Muscle layer of colon (tissue), 2 donors: ENCODE measurements around the gene ESRP2.

Experiments
- H3K27ac ChIP-seq: one replicate; pipeline ENCODE4 v1.7.0; 2013; ENCODE audit warnings: low read depth, mild to moderate bottlenecking, low read length, moderate library complexity
- H3K27me3 ChIP-seq, 2 donors: one replicate each; pipeline ENCODE4 v1.7.0; 2013; ENCODE audit warnings: low read length in 2 of 2, mild to moderate bottlenecking in 2 of 2; ENCODE audit not compliant: insufficient read depth in 2 of 2, control insufficient read depth in 1 of 2
- H3K36me3 ChIP-seq: one replicate; pipeline ENCODE4 v1.7.0; 2013; ENCODE audit warnings: mild to moderate bottlenecking, low read length; ENCODE audit not compliant: insufficient read depth
- H3K4me1 ChIP-seq: one replicate; pipeline ENCODE4 v1.7.0; 2013; ENCODE audit warnings: mild to moderate bottlenecking, low read length; ENCODE audit not compliant: insufficient read depth
- H3K4me3 ChIP-seq, 2 donors: one replicate each; pipeline ENCODE4 v1.7.0; 2013; ENCODE audit warnings: low read length in 2 of 2, low read depth in 1 of 2, mild to moderate bottlenecking in 1 of 2, moderate library complexity in 1 of 2
- H3K9ac ChIP-seq: one replicate; pipeline ENCODE4 v1.7.0; 2013; ENCODE audit warnings: low read length
- H3K9me3 ChIP-seq: one replicate; pipeline ENCODE4 v1.7.0; 2013; ENCODE audit warnings: mild to moderate bottlenecking, low read length
- donor health status: abdominal sarcoma.
- donor health status: Adenocarcinoma of cecum.

The ESRP2 gene

DNA sequence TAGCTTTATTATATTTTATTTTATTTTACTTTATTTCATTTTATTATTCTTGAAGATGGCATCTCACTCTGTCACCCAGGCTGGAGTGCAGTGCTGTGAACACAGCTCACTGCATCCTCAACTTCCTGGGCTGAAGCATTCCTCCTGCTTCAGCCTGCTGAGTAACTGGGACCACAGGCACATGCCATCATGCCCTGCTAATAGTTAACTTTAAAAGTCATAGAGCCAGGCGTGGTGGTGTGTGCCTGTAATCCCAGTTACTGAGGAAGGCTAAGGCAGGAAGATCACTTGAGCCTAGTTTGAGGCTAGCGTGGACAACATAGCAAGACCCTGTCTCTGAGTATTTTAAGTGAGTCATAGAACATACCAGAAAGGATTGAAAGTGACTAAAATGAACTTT lies 38.7 kb downstream of the ESRP2 start:
- no peak overlapping the region for H3K9ac ChIP-seq
- H3K27me3 ChIP-seq: no peaks in the 10 kb centered on the region
- H3K4me3 ChIP-seq: no peak overlapping the region
- no peak overlapping the region for H3K27ac ChIP-seq
- H3K9me3 ChIP-seq: no peaks in the 10 kb centered on the region
- H3K4me1 ChIP-seq: no peaks in the 10 kb centered on the region
- peaks cover 5% of the 10 kb centered on the region for H3K36me3 ChIP-seq

DNA sequence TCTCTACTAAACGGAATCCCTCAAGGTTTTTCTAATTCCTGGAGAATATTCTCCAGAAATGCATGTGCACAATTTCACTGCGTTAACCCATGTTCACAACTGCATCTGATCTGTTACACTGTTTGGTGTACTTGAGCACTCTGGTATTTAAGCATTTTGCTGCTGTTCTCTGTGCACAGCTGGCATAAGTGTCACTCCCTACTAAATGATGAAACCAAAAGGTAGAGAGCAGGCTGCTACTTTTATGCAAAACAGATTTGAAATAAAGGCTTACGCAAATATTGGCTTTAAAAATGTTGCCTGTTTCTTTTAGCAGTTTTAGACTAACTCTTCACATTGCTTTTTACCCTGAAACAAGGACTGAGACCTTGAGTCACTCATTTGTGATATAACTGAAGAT lies 41.7 kb downstream of the ESRP2 start:
- peaks cover 19% of the 10 kb centered on the region for H3K36me3 ChIP-seq
- no peak overlapping the region for H3K9ac ChIP-seq
- no peak overlapping the region for H3K4me3 ChIP-seq
- no peaks in the 10 kb centered on the region for H3K27me3 ChIP-seq
- no peaks in the 10 kb centered on the region for H3K4me1 ChIP-seq
- H3K27ac ChIP-seq: no peak overlapping the region
- no peaks in the 10 kb centered on the region for H3K9me3 ChIP-seq

DNA sequence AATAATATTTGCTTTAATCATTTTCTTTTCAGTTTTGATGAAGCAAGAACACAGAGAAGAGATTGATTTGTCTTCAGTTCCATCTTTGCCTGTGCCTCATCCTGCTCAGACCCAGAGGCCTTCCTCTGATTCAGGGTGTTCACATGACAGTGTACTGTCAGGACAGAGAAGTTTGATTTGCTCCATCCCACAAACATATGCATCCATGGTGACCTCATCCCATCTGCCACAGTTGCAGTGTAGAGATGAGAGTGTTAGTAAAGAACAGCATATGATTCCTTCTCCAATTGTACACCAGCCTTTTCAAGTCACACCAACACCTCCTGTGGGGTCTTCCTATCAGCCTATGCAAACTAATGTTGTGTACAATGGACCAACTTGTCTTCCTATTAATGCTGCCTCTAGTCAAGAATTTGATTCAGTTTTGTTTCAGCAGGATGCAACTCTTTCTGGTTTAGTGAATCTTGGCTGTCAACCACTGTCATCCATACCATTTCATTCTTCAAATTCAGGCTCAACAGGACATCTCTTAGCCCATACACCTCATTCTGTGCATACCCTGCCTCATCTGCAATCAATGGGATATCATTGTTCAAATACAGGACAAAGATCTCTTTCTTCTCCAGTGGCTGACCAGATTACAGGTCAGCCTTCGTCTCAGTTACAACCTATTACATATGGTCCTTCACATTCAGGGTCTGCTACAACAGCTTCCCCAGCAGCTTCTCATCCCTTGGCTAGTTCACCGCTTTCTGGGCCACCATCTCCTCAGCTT lies 45.0 kb downstream of the ESRP2 start:
- Histone ChIP-seq H3K36me3 (peaks cover 19% of the 10 kb centered on the region), H3K4me1 (no peaks in the 10 kb centered on the region), H3K27ac (no peak overlapping the region), H3K4me3 (no peak overlapping the region), H3K9ac (no peak overlapping the region), H3K27me3 (no peaks in the 10 kb centered on the region), H3K9me3 (no peaks in the 10 kb centered on the region)

DNA sequence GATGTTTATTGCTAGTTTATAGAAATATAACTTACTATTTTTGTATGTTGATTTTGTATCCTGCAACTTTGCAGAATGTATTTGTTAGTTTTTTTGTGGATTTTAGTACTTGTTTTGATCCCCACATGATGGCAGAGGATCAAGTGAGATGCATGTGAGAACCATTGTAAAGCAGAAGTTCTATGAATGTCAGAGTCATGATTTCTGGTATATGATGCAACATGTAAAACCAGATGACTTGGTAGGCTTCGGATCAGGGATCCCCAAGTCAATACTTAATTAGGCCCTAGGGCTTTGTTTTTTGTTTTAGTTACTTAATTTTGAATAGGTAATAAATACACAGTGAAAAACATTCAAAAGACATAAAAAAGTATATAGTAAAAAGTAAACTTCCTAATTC lies 45.8 kb downstream of the ESRP2 start:
- Histone ChIP-seq H3K27ac (no peak overlapping the region), H3K9ac (no peak overlapping the region), H3K36me3 (peaks cover 19% of the 10 kb centered on the region), H3K9me3 (no peaks in the 10 kb centered on the region), H3K4me3 (no peak overlapping the region), H3K27me3 (no peaks in the 10 kb centered on the region), H3K4me1 (no peaks in the 10 kb centered on the region)

DNA sequence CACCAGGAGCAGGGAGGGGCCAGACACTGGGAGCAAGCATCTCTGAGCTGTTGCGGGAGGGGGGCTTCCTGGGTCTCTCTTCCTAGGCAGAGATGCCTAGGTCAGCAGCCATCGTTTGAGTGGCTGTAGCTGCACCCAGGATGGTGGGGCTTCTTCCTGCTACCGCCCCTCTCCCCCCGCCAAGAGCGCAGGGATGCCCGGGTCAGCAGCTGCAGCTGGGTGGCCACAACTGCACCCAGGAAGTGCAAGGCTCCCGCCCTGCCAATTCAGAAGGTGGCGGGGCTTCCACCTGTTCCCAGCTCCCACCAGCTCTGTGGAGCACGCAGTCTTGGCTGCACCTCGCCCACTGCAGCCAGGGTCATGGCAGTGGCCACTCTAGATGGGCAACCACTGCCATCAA lies 47.8 kb downstream of the ESRP2 start:
- no peak overlapping the region for H3K9ac ChIP-seq
- peaks cover 30% of the 10 kb centered on the region for H3K36me3 ChIP-seq
- no peaks in the 10 kb centered on the region for H3K4me1 ChIP-seq
- no peak overlapping the region for H3K27ac ChIP-seq
- no peaks in the 10 kb centered on the region for H3K9me3 ChIP-seq
- no peaks in the 10 kb centered on the region for H3K27me3 ChIP-seq
- no peak overlapping the region for H3K4me3 ChIP-seq

DNA sequence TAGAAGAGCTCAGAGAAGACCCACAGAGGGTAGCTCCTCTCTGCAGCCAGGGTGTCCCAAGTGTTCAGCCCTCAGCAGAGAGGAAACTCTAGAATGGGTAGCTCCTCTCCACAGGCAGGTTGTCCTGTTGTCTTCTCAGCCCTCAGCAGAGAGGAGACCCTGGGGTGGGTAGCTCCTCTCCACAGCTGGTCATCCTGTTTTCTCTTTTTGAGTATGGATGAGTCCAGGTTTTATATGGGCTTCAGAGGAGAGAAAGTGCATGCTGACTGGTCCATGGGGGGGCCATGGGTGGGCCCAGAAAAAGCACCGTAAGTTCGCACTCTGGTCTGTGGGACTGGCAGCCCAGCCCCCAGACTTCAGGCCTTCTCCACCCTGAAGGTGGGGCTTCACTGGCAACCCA lies 48.4 kb downstream of the ESRP2 start:
- H3K9me3 ChIP-seq: no peaks in the 10 kb centered on the region
- H3K4me3 ChIP-seq: no peak overlapping the region
- no peak overlapping the region for H3K27ac ChIP-seq
- H3K27me3 ChIP-seq: no peaks in the 10 kb centered on the region
- H3K9ac ChIP-seq: no peak overlapping the region
- H3K36me3 ChIP-seq: peaks cover 29% of the 10 kb centered on the region
- no peaks in the 10 kb centered on the region for H3K4me1 ChIP-seq

DNA sequence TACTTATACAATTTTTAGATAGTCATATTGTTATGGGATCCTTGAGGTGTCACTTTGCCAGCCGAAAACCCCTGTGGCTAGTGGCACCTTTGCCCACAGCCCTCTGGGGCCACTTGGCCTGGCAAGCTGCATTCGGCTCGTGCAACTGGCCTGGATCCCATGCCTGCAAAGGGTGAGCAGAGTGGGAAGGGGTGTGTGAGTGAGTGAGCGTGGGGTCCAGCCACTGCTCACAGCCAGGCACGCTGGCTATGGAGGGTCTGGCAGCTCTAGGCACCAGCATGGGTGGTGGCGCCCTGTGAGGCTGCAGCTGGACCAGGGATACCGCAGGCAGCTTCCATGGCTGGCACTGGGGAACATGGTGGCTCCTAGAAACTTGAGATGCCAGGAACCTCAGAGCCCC lies 49.0 kb downstream of the ESRP2 start:
- Histone ChIP-seq H3K9me3 (no peaks in the 10 kb centered on the region), H3K4me1 (no peaks in the 10 kb centered on the region)

DNA sequence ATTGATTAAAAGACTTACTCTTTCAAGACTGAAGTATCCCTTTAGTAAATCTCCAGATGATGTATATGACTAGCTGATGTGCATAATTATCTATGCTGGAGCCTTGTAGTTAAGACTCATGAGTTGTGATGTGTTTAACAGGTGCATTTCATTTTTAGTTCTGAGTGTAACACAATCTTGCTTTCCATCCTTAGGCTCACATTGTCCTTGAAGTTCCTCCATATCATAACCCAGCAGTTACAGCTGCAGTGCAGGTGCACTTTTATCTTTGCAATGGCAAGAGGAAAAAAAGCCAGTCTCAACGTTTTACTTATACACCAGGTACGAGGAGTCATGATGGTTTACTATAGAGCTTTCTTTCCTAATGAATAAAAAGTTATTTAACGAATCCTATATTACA lies 52.9 kb downstream of the ESRP2 start:
- Histone ChIP-seq H3K9ac (no peak overlapping the region), H3K27me3 (no peaks in the 10 kb centered on the region), H3K4me3 (no peak overlapping the region), H3K27ac (no peak overlapping the region), H3K36me3 (peaks cover 20% of the 10 kb centered on the region), H3K4me1 (no peaks in the 10 kb centered on the region), H3K9me3 (no peaks in the 10 kb centered on the region)

More for the DNA sequence above, 49.0 kb downstream of the ESRP2 start:
- Histone ChIP-seq H3K4me3 (no peak overlapping the region), H3K27ac (no peak overlapping the region), H3K27me3 (no peaks in the 10 kb centered on the region), H3K9ac (no peak overlapping the region), H3K36me3 (peaks cover 27% of the 10 kb centered on the region)

DNA sequence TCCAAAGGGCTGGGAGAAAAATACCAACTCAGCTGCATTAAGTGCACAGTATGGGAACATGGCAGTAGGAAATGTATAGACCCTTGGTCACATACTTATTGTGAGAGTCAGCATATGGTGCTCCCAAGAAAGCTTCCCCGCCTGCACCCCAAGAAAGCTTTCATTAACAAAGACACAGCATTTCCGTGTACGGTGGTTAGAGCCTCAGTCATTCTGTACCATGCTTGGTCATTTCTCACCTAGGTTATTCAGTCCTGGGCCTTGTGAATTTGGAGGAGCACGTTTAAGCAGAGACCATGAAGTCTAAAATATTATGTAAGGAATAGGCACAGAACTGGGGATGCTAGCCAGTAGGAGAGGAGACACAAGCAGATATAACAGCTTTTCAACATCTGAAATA lies 56.1 kb downstream of the ESRP2 start:
- Histone ChIP-seq H3K9me3 (no peaks in the 10 kb centered on the region), H3K36me3 (peaks cover 23% of the 10 kb centered on the region), H3K27me3 (no peaks in the 10 kb centered on the region), H3K4me1 (no peaks in the 10 kb centered on the region), H3K9ac (no peak overlapping the region), H3K4me3 (no peak overlapping the region), H3K27ac (no peak overlapping the region)

DNA sequence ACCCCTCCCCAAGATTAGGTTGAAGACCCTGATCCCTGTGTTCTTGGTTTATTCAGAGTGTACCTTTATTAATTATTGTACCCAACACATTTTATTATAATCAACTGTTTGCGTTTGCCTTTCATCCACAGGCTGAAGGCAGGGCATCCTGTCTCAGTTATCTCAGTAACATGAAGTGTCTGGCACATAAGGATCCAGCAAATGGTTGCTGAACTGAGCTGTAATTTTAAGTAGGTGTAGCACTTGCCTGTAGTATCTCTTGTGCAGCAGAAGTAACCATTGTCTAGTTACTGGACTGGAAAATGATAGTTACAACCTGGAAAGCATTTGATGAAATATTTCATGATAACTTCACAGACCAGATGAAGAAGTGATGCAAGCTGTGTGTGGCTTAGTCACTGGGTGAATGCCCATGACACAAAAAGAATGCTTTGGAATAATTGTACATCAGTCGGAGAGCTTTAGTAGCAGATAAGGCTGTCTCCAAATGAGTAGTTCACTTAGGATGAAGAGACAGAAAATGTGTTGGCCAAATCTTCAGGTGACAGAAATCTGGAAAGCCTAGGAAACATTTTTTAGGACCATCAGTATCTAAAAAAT lies 56.6 kb downstream of the ESRP2 start:
- Histone ChIP-seq H3K9me3 (no peaks in the 10 kb centered on the region), H3K4me1 (no peaks in the 10 kb centered on the region), H3K27ac (no peak overlapping the region)

More for the DNA sequence above, 56.6 kb downstream of the ESRP2 start:
- Histone ChIP-seq H3K4me3 (no peak overlapping the region), H3K9ac (no peak overlapping the region), H3K27me3 (no peaks in the 10 kb centered on the region), H3K36me3 (peaks cover 24% of the 10 kb centered on the region)
